Smooth muscle cell (in vitro differentiated cells): ENCODE results near the gene SORL1. TPM values are rescaled to one million over a fixed set of nuclear protein-coding genes. Genes with fewer than 3 reads are reported as not detected.
A peak's percentile ranks its signal among the peaks of the same experiment; 100 is the strongest.

Experiments used
- DNase-seq: peaks from one replicate; lab custom pipeline; 2025; ENCODE audit not compliant: unreplicated experiment; lab: John Stamatoyannopoulos, UW
- H2AFZ ChIP-seq: fragments of 200-600 bp; sonication (generic); 2 replicates; pipeline ENCODE4 v1.6.0; 2016; ENCODE audit warnings: antibody characterized with exemption, low read depth, mild to moderate bottlenecking
- H3F3A ChIP-seq: fragments of 200-600 bp; sonication (generic); 2 replicates; pipeline ENCODE4 v1.6.0; 2017; ENCODE audit warnings: antibody characterized with exemption, low read depth
- H3K27ac ChIP-seq: fragments of 200-600 bp; sonication (generic); 2 replicates; pipeline ENCODE4 v1.5.1; 2016; ENCODE audit warnings: low read depth, mild to moderate bottlenecking
- H3K27me3 ChIP-seq: fragments of 200-600 bp; sonication (generic); 2 replicates; pipeline ENCODE4 v1.6.1; 2016; ENCODE audit warnings: low read depth, mild to moderate bottlenecking
- H3K36me3 ChIP-seq: fragments of 200-600 bp; sonication (generic); 2 replicates; pipeline ENCODE4 v1.5.1; 2016; ENCODE audit warnings: low read depth
- H3K4me1 ChIP-seq: fragments of 200-600 bp; sonication (generic); 2 replicates; pipeline ENCODE4 v1.5.1; 2016; ENCODE audit warnings: low read depth
- H3K4me2 ChIP-seq: fragments of 200-600 bp; sonication (generic); 2 replicates; pipeline ENCODE4 v1.6.0; 2016; ENCODE audit warnings: mild to moderate bottlenecking
- H3K4me3 ChIP-seq: fragments of 200-600 bp; sonication (generic); 2 replicates; pipeline ENCODE4 v1.5.1; 2016; ENCODE audit warnings: mild to moderate bottlenecking
- H3K79me2 ChIP-seq: fragments of 200-600 bp; sonication (generic); 2 replicates; pipeline ENCODE4 v1.6.0; 2016; ENCODE audit warnings: low read depth, mild to moderate bottlenecking
- H3K9ac ChIP-seq: fragments of 200-600 bp; sonication (generic); 2 replicates; pipeline ENCODE4 v1.6.0; 2016; ENCODE audit warnings: low read depth
- H3K9me3 ChIP-seq: fragments of 200-600 bp; sonication (generic); replicated peaks from 2 replicates; pipeline ENCODE4 v1.5.1; 2016; ENCODE audit warnings: low read depth
- H4K20me1 ChIP-seq: fragments of 200-600 bp; sonication (generic); 2 replicates; pipeline ENCODE4 v1.6.0; 2016; ENCODE audit warnings: low read depth
- CTCF ChIP-seq: fragments of 200-600 bp; sonication (generic); IDR thresholded peaks from 2 replicates; pipeline ENCODE4 v1.5.1; 2017; ENCODE audit warnings: borderline replicate concordance, mild to moderate bottlenecking, antibody characterized with exemption; ENCODE audit not compliant: insufficient read depth, poor library complexity, severe bottlenecking
- WGBS: methylation state at CpG from one replicate; pipeline ENCODE4 v1.1.7; 2016; ENCODE audit warnings: low lambda C conversion rate; 5-methylcytosine and 5-hydroxymethylcytosine counted together
- polyA plus RNA-seq: library from polyadenylated mRNA; unstranded; fragments of >200 nt; fragmentation: Nextera tagmentation; extraction: Ambion mirVana; gene quantifications from 2 replicates; pipeline ENCODE4 v1.2.1, GENCODE V29; 2016
- total RNA-seq: library from RNA; depleted of rRNA; stranded (reverse); fragments of >200 nt; gene quantifications from 2 replicates; pipeline ENCODE4 v1.2.3, GENCODE V29; 2014

The SORL1 gene
- total and polyA plus RNA-seq, 2 experiments from 2014 or later = 1.2 to 5.8 TPM

- no peak overlapping the region for H3K4me2 ChIP-seq
- no peak overlapping the region for H2AFZ ChIP-seq
- H3K9me3 ChIP-seq = no peaks in the 10 kb centered on the region
- no peaks in the 10 kb centered on the region for H3K27me3 ChIP-seq
- H4K20me1 ChIP-seq = no peaks in the 10 kb centered on the region
- no peak overlapping the region for H3K9ac ChIP-seq
- TF ChIP-seq CTCF = no peak
- peaks cover 12% of the 10 kb centered on the region for H3F3A ChIP-seq
- no peaks in the 10 kb centered on the region for H3K79me2 ChIP-seq
- DNase-seq = no peak
- 69% methylated on average over 4 of the region's 4 CpGs for WGBS
- no peak overlapping the region for H3K4me3 ChIP-seq
- H3K27ac ChIP-seq = no peak overlapping the region
- H3K4me1 ChIP-seq = peaks cover 25% of the 10 kb centered on the region
- H3K36me3 ChIP-seq = no peaks in the 10 kb centered on the region
Observed at GRCh38 chr11:121669422-121669821, 217.3 kb downstream of the SORL1 start.

- no peaks in the 10 kb centered on the region for H3K27me3 ChIP-seq
- peaks cover 12% of the 10 kb centered on the region for H3F3A ChIP-seq
- peak overlapping the region; percentile 80 for H3K4me2 ChIP-seq
- H3K4me1 ChIP-seq = peaks cover 25% of the 10 kb centered on the region
- no peak for DNase-seq
- H4K20me1 ChIP-seq = no peaks in the 10 kb centered on the region
- no peaks in the 10 kb centered on the region for H3K36me3 ChIP-seq
- H3K9ac ChIP-seq = peak overlapping the region; percentile 6
- peak overlapping the region; percentile 82 for H3K27ac ChIP-seq
- H3K79me2 ChIP-seq = no peaks in the 10 kb centered on the region
- H3K9me3 ChIP-seq = no peaks in the 10 kb centered on the region
- TF ChIP-seq CTCF = no peak
- peak overlapping the region; percentile 71 for H2AFZ ChIP-seq
- 50% methylated on average over 3 of the region's 3 CpGs for WGBS
- peak overlapping the region; percentile 17 for H3K4me3 ChIP-seq
Observed at GRCh38 chr11:121670266-121670665, 218.2 kb downstream of the SORL1 start.

GRCh38 chr11:121670805-121671282 is 218.7 kb downstream of the SORL1 start:
- Histone ChIP-seq H3K9me3 (no peaks in the 10 kb centered on the region), H2AFZ (peak overlapping the region; percentile 71), H3K4me3 (peak overlapping the region; percentile 17), H3K79me2 (no peaks in the 10 kb centered on the region), H3F3A (peaks cover 12% of the 10 kb centered on the region), H4K20me1 (no peaks in the 10 kb centered on the region), H3K27me3 (no peaks in the 10 kb centered on the region), H3K4me2 (peak overlapping the region; percentile 80), H3K4me1 (peaks cover 25% of the 10 kb centered on the region), H3K9ac (peak overlapping the region; percentile 6), H3K36me3 (no peaks in the 10 kb centered on the region), H3K27ac (peak overlapping the region; percentile 82)
- WGBS = 41% methylated on average over 5 of the region's 5 CpGs
- no peak for TF ChIP-seq CTCF
- no peak for DNase-seq
